HCT116 (cell line): ENCODE results near the gene EPHB2. TPM values are rescaled to one million over a fixed set of nuclear protein-coding genes. Genes with fewer than 3 reads are reported as not detected.

Experiments
- ATAC-seq: fragments of 200-7000 bp; cut with Tn5 transposase; 2 replicates; pipeline ENCODE4 v1.9.1; 2020; ENCODE audit warnings: mild to moderate bottlenecking, moderate library complexity
- BruUV-seq: library from RNA; stranded (reverse); fragments of 400-500 nt; replicated peaks from 2 replicates; lab custom pipeline; 2021; lab: Mats Ljungman, UMichigan
- CTCF ChIA-PET: fragments of 300-600 bp; sonication (Branson Sonifier 250); formaldehyde crosslinking; loops from one replicate; lab custom pipeline; 2021; ENCODE audit warnings: antibody characterized with exemption; lab: Charles Lee
- POLR2A ChIA-PET: fragments of 300-600, 350-600 bp; sonication (Branson Sonifier 250); formaldehyde crosslinking; loops from one replicate; lab custom pipeline; 2021; ENCODE audit warnings: antibody characterized with exemption; lab: Charles Lee
- RAD21 ChIA-PET, 2 experiments: fragments of 300-600 bp; sonication (Branson Sonifier 250); formaldehyde crosslinking; loops; one replicate each; lab custom pipeline; 2023; ENCODE audit warnings: low total read pairs in 2 of 2; ENCODE audit not compliant: uncharacterized antibody in 2 of 2, unreplicated experiment in 2 of 2, low non-redundant PET in 1 of 2; lab: Charles Lee
- DNase-seq: peaks from one replicate; pipeline ENCODE4 v3.0.0-alpha.2; 2010; ENCODE audit warnings: low read depth, low spot score
- H2AFZ ChIP-seq: fragments of 200-600 bp; shearing (Covaris generic), sonication (generic); 2 replicates; pipeline ENCODE4 v1.6.1; 2017; ENCODE audit warnings: low read depth, mixed run types, mixed read lengths, antibody characterized with exemption, low read length; ENCODE audit not compliant: poor library complexity, severe bottlenecking
- H3K27ac ChIP-seq: 2 replicates; pipeline ENCODE4 v1.5.1; 2012; ENCODE audit warnings: low read depth, low read length
- H3K27me3 ChIP-seq: fragments of 200-600 bp; sonication (generic); 2 replicates; pipeline ENCODE4 v1.6.1; 2016; ENCODE audit warnings: mixed run types, low read length, mixed read lengths; ENCODE audit not compliant: insufficient read depth
- H3K36me3 ChIP-seq, 2 experiments: fragments of 200-500 bp in 1 of 2; fragments of 200-600 bp in 1 of 2; sonication (Bioruptor generic) in 1 of 2; sonication (generic) in 1 of 2; 2 replicates each; pipeline versions ENCODE4 v1.5.1 to v1.6.1; 2014 to 2016; ENCODE audit warnings: low read length in 2 of 2, inconsistent platforms in 1 of 2, mixed read lengths in 1 of 2, mixed run types in 1 of 2; ENCODE audit not compliant: insufficient read depth in 2 of 2, control insufficient read depth in 1 of 2
- H3K4me1 ChIP-seq, 2 experiments: fragments of 200-600 bp in 1 of 2; sonication (generic) in 1 of 2; 2 replicates each; pipeline versions ENCODE4 v1.5.1 to v1.6.1; 2012 to 2017; ENCODE audit warnings: low read length in 2 of 2, inconsistent platforms in 1 of 2, mild to moderate bottlenecking in 1 of 2, mixed read lengths in 1 of 2, mixed run types in 1 of 2, moderate library complexity in 1 of 2; ENCODE audit not compliant: insufficient read depth in 2 of 2, control insufficient read depth in 1 of 2
- H3K4me2 ChIP-seq: fragments of 200-600 bp; sonication (generic); 2 replicates; pipeline ENCODE4 v1.6.1; 2017; ENCODE audit warnings: mixed run types, low read length, mixed read lengths
- H3K4me3 ChIP-seq, 2 experiments: fragments of 200-600 bp in 1 of 2; sonication (generic) in 1 of 2; replicated peaks in 1 of 2; 2 replicates each; pipeline ENCODE4 v1.5.1; 2011 to 2016; ENCODE audit warnings: low read length in 2 of 2, control low read depth in 1 of 2, low read depth in 1 of 2, mild to moderate bottlenecking in 1 of 2, mixed read lengths in 1 of 2, mixed run types in 1 of 2
- H3K79me2 ChIP-seq: fragments of 200-600 bp; sonication (generic); 2 replicates; pipeline ENCODE4 v1.6.1; 2017; ENCODE audit warnings: mild to moderate bottlenecking, mixed run types, low read length, moderate library complexity, mixed read lengths; ENCODE audit not compliant: insufficient read depth
- H3K9ac ChIP-seq: fragments of 200-600 bp; sonication (generic); 2 replicates; pipeline ENCODE4 v1.6.1; 2016; ENCODE audit warnings: low read length, mixed read lengths
- H3K9me2 ChIP-seq: fragments of 200-600 bp; sonication (generic), shearing (Covaris generic); 2 replicates; pipeline ENCODE4 v1.6.1; 2017; ENCODE audit warnings: mixed run types, mild to moderate bottlenecking, moderate library complexity; ENCODE audit not compliant: insufficient read depth
- H3K9me3 ChIP-seq, 2 experiments: fragments of 200-500 bp in 1 of 2; fragments of 200-600 bp in 1 of 2; sonication (Bioruptor generic) in 1 of 2; sonication (generic) in 1 of 2; 2 replicates each; pipeline ENCODE4 v1.6.1; 2014 to 2017; ENCODE audit warnings: low read length in 2 of 2, mixed read lengths in 2 of 2, inconsistent platforms in 1 of 2, low read depth in 1 of 2, mild to moderate bottlenecking in 1 of 2, mixed run types in 1 of 2, moderate library complexity in 1 of 2; ENCODE audit not compliant: control insufficient read depth in 1 of 2, insufficient read depth in 1 of 2
- H4K20me1 ChIP-seq: fragments of 200-600 bp; sonication (generic), shearing (Covaris generic); 2 replicates; pipeline ENCODE4 v1.6.1; 2017; ENCODE audit warnings: mixed run types, mild to moderate bottlenecking, moderate library complexity; ENCODE audit not compliant: insufficient read depth
- CBX3 ChIP-seq: IDR thresholded peaks from 2 replicates; pipeline ENCODE4 v1.6.1; 2012; ENCODE audit warnings: low read depth
- CEBPB ChIP-seq: IDR thresholded peaks from 2 replicates; pipeline ENCODE4 v1.6.1; 2012; ENCODE audit warnings: low read depth
- CTCF ChIP-seq, 3 experiments: fragments of 200-600 bp in 1 of 3; sonication (generic) in 1 of 3; IDR thresholded peaks in 2 of 3; conservative IDR thresholded peaks in 1 of 3; 2 replicates each; pipeline ENCODE4 v1.5.1; 2012 to 2017; ENCODE audit warnings: low read depth in 2 of 3, low read length in 2 of 3, antibody characterized with exemption in 1 of 3, borderline replicate concordance in 1 of 3, control low read depth in 1 of 3, mild to moderate bottlenecking in 1 of 3, mixed read lengths in 1 of 3, mixed run types in 1 of 3, moderate library complexity in 1 of 3; ENCODE audit not compliant: insufficient read depth in 1 of 3
- EGR1 ChIP-seq: IDR thresholded peaks from 2 replicates; pipeline ENCODE4 v1.6.1; 2012; ENCODE audit warnings: low read depth
- ELF1 ChIP-seq: IDR thresholded peaks from 2 replicates; pipeline ENCODE4 v1.6.1; 2012; ENCODE audit warnings: low read depth, borderline replicate concordance
- EZH2phosphoT487 ChIP-seq: fragments of 200-600 bp; IDR thresholded peaks from 2 replicates; pipeline ENCODE4 v1.6.1; 2018; ENCODE audit warnings: antibody characterized with exemption, borderline replicate concordance
- MAX ChIP-seq: IDR thresholded peaks from 2 replicates; pipeline ENCODE4 v1.6.1; 2012
- POLR2A ChIP-seq: IDR thresholded peaks from 2 replicates; pipeline ENCODE4 v1.7.0; 2011; ENCODE audit warnings: borderline replicate concordance; ENCODE audit not compliant: insufficient read depth, insufficient read length; ENCODE audit errors: extremely low read depth
- POLR2AphosphoS5 ChIP-seq: IDR thresholded peaks from 2 replicates; pipeline ENCODE4 v1.6.1; 2011; ENCODE audit warnings: mild to moderate bottlenecking, low read depth, low read length, moderate library complexity
- SRF ChIP-seq: IDR thresholded peaks from 2 replicates; pipeline ENCODE4 v1.6.1; 2012; ENCODE audit warnings: low read depth
- TCF7L2 ChIP-seq: IDR thresholded peaks from 2 replicates; pipeline ENCODE4 v1.7.0; 2011; ENCODE audit warnings: borderline replicate concordance, inconsistent platforms; ENCODE audit not compliant: insufficient read depth, insufficient read length; ENCODE audit errors: extremely low read depth
- ZFX ChIP-seq: fragments of 450-650 bp; IDR thresholded peaks from 2 replicates; pipeline ENCODE4 v1.6.1; 2017
- ZNF274 ChIP-seq: fragments of 200-500 bp; sonication (Bioruptor generic); IDR thresholded peaks from 2 replicates; pipeline ENCODE4 v1.6.1; 2014; ENCODE audit warnings: mild to moderate bottlenecking, low read depth, low read length, inconsistent platforms
- intact Hi-C: fragments of 100-400 bp; cut with micrococcal nuclease; formaldehyde crosslinking; loops from 2 replicates; pipeline ENCODE4 v1.10.0; 2022
- total RNA-seq: library from RNA; stranded (reverse); gene quantifications from one replicate; pipeline ENCODE4 v1.2.1, GENCODE V29; 2021; ENCODE audit not compliant: unreplicated experiment

Gene EPHB2
- total RNA-seq, 1 experiment from 2014 or later = 19.5 TPM

GRCh38 chr1:22729912-22730311, 19.3 kb downstream of the EPHB2 start:
- no peak overlapping the region for H2AFZ ChIP-seq
- H3K36me3 ChIP-seq = no peaks in the 10 kb centered on the region
- H3K27ac ChIP-seq = no peak overlapping the region
- no peak overlapping the region for H3K4me3 ChIP-seq
- POLR2A ChIA-PET = no interaction called here
- RAD21 ChIA-PET = no interaction called here
- H3K27me3 ChIP-seq = no peaks in the 10 kb centered on the region
- ATAC-seq (no peak), DNase-seq (no peak)
- no peak for TF ChIP-seq MAX
- TF ChIP-seq TCF7L2 = no peak
- no peak for TF ChIP-seq CBX3
- TF ChIP-seq ELF1 = no peak
- TF ChIP-seq POLR2AphosphoS5 = no peak
- no peak for TF ChIP-seq EGR1
- no peak for TF ChIP-seq ZNF274
- TF ChIP-seq CTCF (IDR thresholded peaks at IDR 0.05 in 2 of 3, conservative IDR thresholded peaks at IDR 0.05 in 1 of 3; ENCODE audit: borderline replicate concordance in 1 of 3, insufficient read depth in 1 of 3, low read depth in 2 of 3, low read length in 2 of 3) = no peak
- no peak for TF ChIP-seq EZH2phosphoT487
- no peak for TF ChIP-seq SRF
- TF ChIP-seq CEBPB = no peak
- TF ChIP-seq ZFX = no peak
- TF ChIP-seq POLR2A = no peak
- peaks cover 0 to 3% of the 10 kb centered on the region in 2 experiments; a peak in 2 of 4 replicates for H3K4me1 ChIP-seq
- BruUV-seq = no TSS peak
- no peak overlapping the region for H3K9ac ChIP-seq
- no peak overlapping the region for H3K4me2 ChIP-seq
- H3K79me2 ChIP-seq = no peaks in the 10 kb centered on the region
- no peaks in the 10 kb centered on the region for H3K9me2 ChIP-seq
- intact Hi-C loops = no loop called here
- no peaks in the 10 kb centered on the region for H4K20me1 ChIP-seq
- H3K9me3 ChIP-seq = no peaks in the 10 kb centered on the region
- CTCF ChIA-PET = no interaction called here
